Measurements from ENCODE around the gene TMEM63B. TPM values are rescaled to one million over a fixed set of nuclear protein-coding genes. Genes with fewer than 3 reads are reported as not detected.
"Not testable (repeated sequence)": the region's sequence is repeated elsewhere in the genome, so short reads cannot be mapped to it uniquely, and the experiment has no call there.

TMEM63B gene
- total and polyA plus RNA-seq, 9 donors: 8.6 to 22.2 (median 18.6) TPM

DNA sequence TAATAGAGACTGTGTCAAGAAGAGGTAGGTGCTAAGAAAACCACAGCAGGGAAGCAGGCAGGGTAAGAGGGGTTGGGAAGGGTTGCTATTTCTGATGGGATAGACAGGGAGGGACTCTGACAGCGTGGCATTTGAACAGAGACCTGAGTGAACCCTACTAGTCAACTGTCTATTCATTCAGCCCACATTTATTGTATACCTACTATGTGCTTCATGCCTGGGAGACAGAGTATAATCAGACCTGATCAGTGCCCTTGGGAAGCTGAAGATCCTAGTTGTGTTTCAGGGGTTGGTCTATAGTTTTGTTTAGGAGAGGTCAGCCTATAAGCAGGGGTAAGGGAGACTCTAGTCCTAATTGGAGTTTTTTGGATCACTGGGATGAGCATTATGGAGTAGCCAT is 16.4 kb downstream of the TMEM63B start:
- no CpG with 5 or more reads among the region's 1 CpG for WGBS (ENCODE audit: insufficient coverage)
- no peaks in the 10 kb centered on the region for H3K4me1 ChIP-seq (ENCODE audit: control insufficient read depth, insufficient read depth, low read length)
- no peaks in the 10 kb centered on the region for H3K9me3 ChIP-seq (replicated peaks; ENCODE audit: control insufficient read depth, low read depth, low read length)
- peaks cover 68% of the 10 kb centered on the region for H3K36me3 ChIP-seq (ENCODE audit: control insufficient read depth, insufficient read depth, low read length)
- H3K27me3 ChIP-seq (ENCODE audit: control insufficient read depth, insufficient read depth, low read length): no peaks in the 10 kb centered on the region
- no peak overlapping the region for H3K27ac ChIP-seq (ENCODE audit: low read length)
- no peak overlapping the region for H3K4me3 ChIP-seq (ENCODE audit: low read length)
- no peak for DNase-seq

DNA sequence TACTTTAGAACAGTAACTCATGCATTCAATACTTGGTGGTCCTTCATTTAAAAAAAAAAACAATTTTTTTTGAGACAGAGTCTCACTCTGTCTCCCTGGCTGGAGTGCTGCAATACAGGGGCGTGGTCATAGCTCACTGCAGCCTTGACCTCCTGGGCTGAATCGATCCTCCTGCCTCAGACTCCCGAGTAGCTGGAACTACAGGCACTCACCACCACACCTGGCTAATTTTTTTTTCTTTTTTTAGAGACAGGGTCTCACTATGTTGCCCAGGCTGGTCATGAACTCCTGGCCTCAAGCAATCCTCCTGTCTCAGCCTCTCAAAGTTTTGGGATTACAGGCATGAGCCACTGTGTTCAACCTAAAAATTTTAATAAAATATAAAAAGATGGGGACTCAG is 17.2 kb downstream of the TMEM63B start:
- H3K4me1 ChIP-seq (ENCODE audit: control insufficient read depth, insufficient read depth, low read length); H3K4me3 ChIP-seq (ENCODE audit: low read length); H3K27me3 ChIP-seq (ENCODE audit: control insufficient read depth, insufficient read depth, low read length); DNase-seq; H3K9me3 ChIP-seq (replicated peaks; ENCODE audit: control insufficient read depth, low read depth, low read length); H3K27ac ChIP-seq (ENCODE audit: low read length): not testable (repeated sequence)
- peaks cover 66% of the 10 kb centered on the region for H3K36me3 ChIP-seq (ENCODE audit: control insufficient read depth, insufficient read depth, low read length)
- 60% methylated on average over 3 of the region's 3 CpGs for WGBS (ENCODE audit: insufficient coverage)

DNA sequence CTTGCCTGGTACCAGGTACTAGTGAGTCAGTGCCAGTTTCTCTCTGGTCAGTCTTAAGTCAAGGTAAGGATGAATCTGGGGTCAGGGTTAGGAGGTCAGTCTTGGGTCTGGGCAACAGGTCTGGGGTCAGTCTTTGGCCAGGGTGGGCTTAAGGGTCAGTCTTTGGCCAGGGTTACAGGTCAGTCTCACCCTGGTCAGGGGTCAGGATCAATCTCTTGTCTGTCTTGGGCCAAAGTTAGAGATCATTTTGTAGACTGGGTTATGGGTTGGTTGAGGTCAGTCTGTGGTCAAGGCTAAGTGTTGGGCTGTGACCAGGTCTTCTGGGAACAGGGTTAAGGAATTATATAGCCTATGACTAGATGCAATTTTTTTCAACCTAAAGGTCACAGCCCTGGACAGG is 18.5 kb downstream of the TMEM63B start:
- H3K27me3 ChIP-seq (ENCODE audit: control insufficient read depth, insufficient read depth, low read length): no peaks in the 10 kb centered on the region
- H3K27ac ChIP-seq (ENCODE audit: low read length): no peak overlapping the region
- H3K4me3 ChIP-seq (ENCODE audit: low read length): no peak overlapping the region
- peaks cover 62% of the 10 kb centered on the region for H3K36me3 ChIP-seq (ENCODE audit: control insufficient read depth, insufficient read depth, low read length)
- DNase-seq: no peak
- H3K9me3 ChIP-seq (replicated peaks; ENCODE audit: control insufficient read depth, low read depth, low read length): no peaks in the 10 kb centered on the region
- H3K4me1 ChIP-seq (ENCODE audit: control insufficient read depth, insufficient read depth, low read length): no peaks in the 10 kb centered on the region

DNA sequence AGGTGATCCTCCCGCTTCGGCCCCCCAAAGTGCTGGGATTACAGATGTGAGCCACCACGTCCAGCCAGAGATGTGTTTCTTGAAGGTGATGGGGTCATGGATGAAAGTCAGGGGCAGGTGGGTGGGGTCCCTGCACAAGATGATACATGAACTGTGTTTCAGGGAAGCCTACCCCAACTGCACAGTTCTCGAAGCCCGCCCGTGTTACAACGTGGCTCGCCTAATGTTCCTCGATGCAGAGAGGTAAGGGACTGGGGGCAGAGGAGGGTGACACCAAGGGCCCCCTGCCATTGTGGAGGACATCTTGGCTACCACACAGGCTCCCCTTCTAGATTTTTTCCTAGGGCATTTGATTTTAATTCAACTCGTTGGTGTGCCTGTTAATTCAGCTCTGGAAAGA is 19.3 kb downstream of the TMEM63B start:
- H3K4me1 ChIP-seq (ENCODE audit: control insufficient read depth, insufficient read depth, low read length): peaks cover 3% of the 10 kb centered on the region
- no peaks in the 10 kb centered on the region for H3K9me3 ChIP-seq (replicated peaks; ENCODE audit: control insufficient read depth, low read depth, low read length)
- no peaks in the 10 kb centered on the region for H3K27me3 ChIP-seq (ENCODE audit: control insufficient read depth, insufficient read depth, low read length)
- 90% methylated on average over 6 of the region's 10 CpGs for WGBS (ENCODE audit: insufficient coverage)
- H3K27ac ChIP-seq (ENCODE audit: low read length): no peak overlapping the region
- no peak overlapping the region for H3K4me3 ChIP-seq (ENCODE audit: low read length)
- peaks cover 56% of the 10 kb centered on the region for H3K36me3 ChIP-seq (ENCODE audit: control insufficient read depth, insufficient read depth, low read length)
- DNase-seq: no peak

DNA sequence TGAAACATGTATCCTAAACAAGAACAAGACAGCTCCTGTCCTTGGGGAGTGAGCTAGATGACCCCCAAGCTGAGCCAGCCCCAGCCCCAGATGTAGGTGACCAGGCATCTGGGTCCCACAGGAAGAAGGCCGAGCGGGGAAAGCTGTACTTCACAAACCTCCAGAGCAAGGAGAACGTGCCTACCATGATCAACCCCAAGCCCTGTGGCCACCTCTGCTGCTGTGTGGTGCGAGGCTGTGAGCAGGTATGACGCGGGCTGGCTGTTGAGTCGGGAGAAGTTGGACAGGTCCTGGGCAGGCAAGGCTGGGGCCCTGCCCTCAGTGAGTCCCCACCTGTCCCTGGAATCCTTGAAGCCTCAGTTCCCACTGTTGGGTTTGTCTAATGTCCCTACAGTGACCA is 19.9 kb downstream of the TMEM63B start:
- Histone ChIP-seq H3K4me3 (ENCODE audit: low read length) (no peak overlapping the region), H3K27me3 (ENCODE audit: control insufficient read depth, insufficient read depth, low read length) (no peaks in the 10 kb centered on the region), H3K36me3 (ENCODE audit: control insufficient read depth, insufficient read depth, low read length) (peaks cover 56% of the 10 kb centered on the region), H3K9me3 (replicated peaks; ENCODE audit: control insufficient read depth, low read depth, low read length) (no peaks in the 10 kb centered on the region), H3K27ac (ENCODE audit: low read length) (no peak overlapping the region), H3K4me1 (ENCODE audit: control insufficient read depth, insufficient read depth, low read length) (peaks cover 4% of the 10 kb centered on the region)
- 94% methylated on average over 6 of the region's 7 CpGs for WGBS (ENCODE audit: insufficient coverage)
- DNase-seq: no peak

DNA sequence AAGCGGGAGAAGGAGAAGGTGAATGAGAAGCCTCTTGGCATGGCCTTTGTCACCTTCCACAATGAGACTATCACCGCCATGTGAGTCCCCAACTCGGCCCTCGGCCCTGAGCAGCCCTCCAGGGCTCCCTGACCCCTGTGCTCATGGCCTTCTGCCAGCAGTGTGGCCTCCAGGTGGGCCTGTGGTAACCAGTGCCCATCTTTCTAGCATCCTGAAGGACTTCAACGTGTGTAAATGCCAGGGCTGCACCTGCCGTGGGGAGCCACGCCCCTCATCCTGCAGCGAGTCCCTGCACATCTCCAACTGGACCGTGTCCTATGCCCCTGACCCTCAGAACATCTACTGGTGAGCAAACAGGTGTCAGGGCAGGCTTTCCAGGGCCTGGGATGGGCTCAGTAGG is 21.0 kb downstream of the TMEM63B start:
- Histone ChIP-seq H3K36me3 (ENCODE audit: control insufficient read depth, insufficient read depth, low read length) (peaks cover 64% of the 10 kb centered on the region), H3K4me3 (ENCODE audit: low read length) (no peak overlapping the region), H3K27me3 (ENCODE audit: control insufficient read depth, insufficient read depth, low read length) (no peaks in the 10 kb centered on the region), H3K9me3 (replicated peaks; ENCODE audit: control insufficient read depth, low read depth, low read length) (no peaks in the 10 kb centered on the region), H3K4me1 (ENCODE audit: control insufficient read depth, insufficient read depth, low read length) (peaks cover 4% of the 10 kb centered on the region), H3K27ac (ENCODE audit: low read length) (no peak overlapping the region)
- no peak for DNase-seq
- 80% methylated on average over 5 of the region's 9 CpGs for WGBS (ENCODE audit: insufficient coverage)

DNA sequence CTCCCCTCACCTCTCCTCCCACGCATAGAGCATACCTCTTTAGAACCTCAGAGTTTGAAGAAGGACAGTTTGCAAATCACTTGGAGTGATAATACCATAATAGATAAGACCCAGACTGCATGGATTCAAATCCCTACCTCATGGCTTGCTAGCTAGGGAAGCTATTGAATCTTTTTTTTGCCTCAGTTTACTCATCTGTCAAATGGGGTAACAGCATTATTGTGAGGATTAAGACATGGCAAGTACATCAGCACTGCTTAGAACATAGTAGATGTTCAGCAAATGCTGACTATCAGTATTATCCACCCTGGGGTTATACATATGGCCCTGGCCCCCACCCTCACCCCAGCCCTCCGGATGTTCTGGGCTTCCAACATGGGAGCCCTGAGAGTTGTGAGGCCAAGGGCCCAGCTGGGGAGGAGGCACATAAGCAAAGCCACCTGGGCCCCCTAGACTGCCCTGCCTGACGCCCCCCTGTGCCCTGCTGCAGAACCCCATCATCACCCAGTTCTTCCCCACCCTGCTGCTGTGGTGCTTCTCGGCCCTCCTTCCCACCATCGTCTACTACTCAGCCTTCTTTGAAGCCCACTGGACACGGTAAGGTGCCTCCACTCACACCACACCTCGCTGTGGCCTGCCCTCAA is 22.1 kb downstream of the TMEM63B start:
- WGBS (ENCODE audit: insufficient coverage): 88% methylated on average over 4 of the region's 7 CpGs
- Histone ChIP-seq H3K27ac (ENCODE audit: low read length) (no peak overlapping the region), H3K9me3 (replicated peaks; ENCODE audit: control insufficient read depth, low read depth, low read length) (no peaks in the 10 kb centered on the region), H3K4me3 (ENCODE audit: low read length) (no peak overlapping the region), H3K36me3 (ENCODE audit: control insufficient read depth, insufficient read depth, low read length) (peaks cover 65% of the 10 kb centered on the region), H3K27me3 (ENCODE audit: control insufficient read depth, insufficient read depth, low read length) (no peaks in the 10 kb centered on the region), H3K4me1 (ENCODE audit: control insufficient read depth, insufficient read depth, low read length) (peaks cover 4% of the 10 kb centered on the region)
- DNase-seq: no peak

DNA sequence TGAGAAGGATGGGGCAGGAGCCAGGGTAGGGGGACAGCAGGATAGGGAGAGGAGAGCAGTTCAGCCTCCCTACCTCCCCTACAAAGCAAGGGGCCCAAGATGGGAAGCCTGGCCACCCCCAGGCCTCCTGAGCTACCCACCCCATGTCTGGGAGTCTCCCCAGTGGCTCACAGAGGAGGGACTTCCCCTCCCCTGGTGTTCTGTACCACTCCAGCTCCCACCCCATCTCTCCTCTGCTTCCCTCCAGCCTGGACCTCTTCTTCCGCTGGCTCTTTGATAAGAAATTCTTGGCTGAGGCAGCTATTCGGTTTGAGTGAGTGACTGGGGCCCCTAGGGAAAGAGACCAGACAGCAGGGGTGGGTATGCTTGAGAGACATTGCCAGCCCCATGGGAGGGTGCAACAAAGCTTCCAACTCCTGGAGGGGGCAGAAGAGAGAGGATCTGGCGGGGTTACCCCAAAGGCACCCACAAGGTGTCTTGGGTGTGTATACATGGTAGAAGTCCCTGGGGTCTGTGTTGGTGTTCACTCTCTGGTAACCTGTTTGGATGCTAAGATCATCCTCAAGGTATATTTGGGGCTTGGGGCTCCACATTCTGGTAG is 23.1 kb downstream of the TMEM63B start:
- no peak for DNase-seq
- H3K27me3 ChIP-seq (ENCODE audit: control insufficient read depth, insufficient read depth, low read length): no peaks in the 10 kb centered on the region
- peaks cover 4% of the 10 kb centered on the region for H3K4me1 ChIP-seq (ENCODE audit: control insufficient read depth, insufficient read depth, low read length)
- 72% methylated on average over 2 of the region's 3 CpGs for WGBS (ENCODE audit: insufficient coverage)
- H3K36me3 ChIP-seq (ENCODE audit: control insufficient read depth, insufficient read depth, low read length): peaks cover 65% of the 10 kb centered on the region
- H3K27ac ChIP-seq (ENCODE audit: low read length): no peak overlapping the region
- no peak overlapping the region for H3K4me3 ChIP-seq (ENCODE audit: low read length)
- H3K9me3 ChIP-seq (replicated peaks; ENCODE audit: control insufficient read depth, low read depth, low read length): no peaks in the 10 kb centered on the region

DNA sequence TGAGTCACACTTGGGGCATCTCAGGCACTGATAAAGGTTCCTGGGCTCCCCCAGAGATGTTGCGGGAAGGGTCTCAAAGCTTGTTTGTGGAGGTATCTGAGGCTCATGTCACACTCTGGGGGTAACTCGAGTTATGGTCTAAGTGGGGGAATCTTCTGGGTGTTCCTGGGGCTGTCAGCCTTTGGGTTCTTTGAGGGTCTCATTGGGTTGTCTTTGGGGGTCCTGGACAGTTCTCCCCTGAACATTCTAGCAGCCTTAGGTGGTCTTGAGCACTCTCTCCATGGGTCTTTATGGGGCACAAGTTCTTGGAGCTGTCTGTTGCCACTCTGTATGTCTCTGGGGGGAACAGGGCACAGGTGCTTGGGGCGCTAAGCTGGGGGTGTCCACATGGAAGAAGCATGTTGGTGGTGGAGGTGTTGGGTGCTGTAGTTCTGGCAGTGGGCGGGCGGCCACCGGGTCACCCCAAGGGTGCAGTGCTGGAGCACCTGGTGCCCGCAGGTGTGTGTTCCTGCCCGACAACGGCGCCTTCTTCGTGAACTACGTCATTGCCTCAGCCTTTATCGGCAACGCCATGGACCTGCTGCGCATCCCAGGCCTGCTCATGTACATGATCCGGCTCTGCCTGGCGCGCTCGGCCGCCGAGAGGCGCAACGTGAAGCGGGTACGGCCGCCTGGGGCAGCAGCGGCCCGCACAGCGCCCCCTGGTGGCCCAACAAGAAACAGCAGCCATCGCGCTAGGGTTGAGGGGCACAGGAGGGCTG is 24.2 kb downstream of the TMEM63B start:
- Histone ChIP-seq H3K9me3 (replicated peaks; ENCODE audit: control insufficient read depth, low read depth, low read length) (no peaks in the 10 kb centered on the region), H3K36me3 (ENCODE audit: control insufficient read depth, insufficient read depth, low read length) (peaks cover 57% of the 10 kb centered on the region), H3K4me3 (ENCODE audit: low read length) (no peak overlapping the region), H3K27me3 (ENCODE audit: control insufficient read depth, insufficient read depth, low read length) (no peaks in the 10 kb centered on the region), H3K27ac (ENCODE audit: low read length) (no peak overlapping the region), H3K4me1 (ENCODE audit: control insufficient read depth, insufficient read depth, low read length) (peaks cover 4% of the 10 kb centered on the region)
- DNase-seq: peak; percentile 60
- WGBS (ENCODE audit: insufficient coverage): 18% methylated on average over 30 of the region's 31 CpGs

DNA sequence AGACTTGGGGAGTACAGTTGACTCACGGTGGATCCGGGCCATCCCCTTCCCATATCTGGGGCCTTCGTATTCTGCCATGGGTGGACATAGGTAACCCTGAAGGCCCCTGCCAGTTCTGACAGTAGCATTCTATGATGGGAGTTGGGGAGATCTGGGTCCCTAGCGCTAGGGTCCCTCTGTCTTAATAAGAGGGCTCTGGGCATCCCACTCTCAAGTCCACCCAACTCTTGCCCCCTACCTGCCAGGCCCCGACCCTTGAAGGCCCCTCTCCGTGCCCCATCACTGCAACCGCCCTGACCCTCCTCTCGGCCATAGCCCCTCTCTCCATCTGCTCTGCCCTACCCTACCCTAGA is 24.7 kb downstream of the TMEM63B start:
- no peak overlapping the region for H3K27ac ChIP-seq (ENCODE audit: low read length)
- DNase-seq: no peak
- H3K4me3 ChIP-seq (ENCODE audit: low read length): no peak overlapping the region
- peaks cover 51% of the 10 kb centered on the region for H3K36me3 ChIP-seq (ENCODE audit: control insufficient read depth, insufficient read depth, low read length)
- no peaks in the 10 kb centered on the region for H3K27me3 ChIP-seq (ENCODE audit: control insufficient read depth, insufficient read depth, low read length)
- 80% methylated on average over 4 of the region's 8 CpGs for WGBS (ENCODE audit: insufficient coverage)
- peaks cover 4% of the 10 kb centered on the region for H3K4me1 ChIP-seq (ENCODE audit: control insufficient read depth, insufficient read depth, low read length)
- H3K9me3 ChIP-seq (replicated peaks; ENCODE audit: control insufficient read depth, low read depth, low read length): no peaks in the 10 kb centered on the region

Measured in muscle of leg (tissue), 11 donors.